GM23338 (cell line): Measurements from ENCODE around the gene SRCAP.

Experiments
- CREB1 ChIP-seq: fragments of 250-450 bp; sonication (Bioruptor Pico); IDR thresholded peaks from 2 replicates; pipeline ENCODE4 v1.5.0; 2020; ENCODE audit warnings: low read depth, mild to moderate bottlenecking, moderate library complexity
- EZH2 ChIP-seq: fragments of 200-600 bp; sonication (generic); IDR thresholded peaks from one replicate; pipeline ENCODE4 v1.8.0; 2017; ENCODE audit warnings: antibody characterized with exemption, mild to moderate bottlenecking, low read depth; ENCODE audit not compliant: unreplicated experiment
- EZH2phosphoT487 ChIP-seq: fragments of 200-600 bp; sonication (generic); IDR thresholded peaks from one replicate; pipeline ENCODE4 v1.8.1; 2018; ENCODE audit warnings: antibody characterized with exemption; ENCODE audit not compliant: unreplicated experiment
- NANOG ChIP-seq: IDR thresholded peaks from 2 replicates; pipeline ENCODE4 v1.6.1; 2016; ENCODE audit warnings: antibody characterized with exemption, borderline replicate concordance
- POLR2AphosphoS5 ChIP-seq: IDR thresholded peaks from 2 replicates; pipeline ENCODE4 v1.6.1; 2016; ENCODE audit warnings: antibody characterized with exemption, low read depth
- ZNF114 ChIP-seq: fragments of 250-450 bp; sonication (Bioruptor Pico); IDR thresholded peaks from 2 replicates; pipeline ENCODE4 v1.5.0; 2020; ENCODE audit warnings: mild to moderate bottlenecking, moderate library complexity
- TF ChIP-seq, protein P1 (sequence below), 2 experiments: fragments of 200-600 bp in 1 of 2; sonication (generic) in 1 of 2; conservative IDR thresholded peaks; 2 replicates each; pipeline versions ENCODE4 v1.5.1 to v1.6.1; 2016 to 2017; ENCODE audit warnings: antibody characterized with exemption in 2 of 2, low read depth in 2 of 2, mild to moderate bottlenecking in 2 of 2, moderate library complexity in 1 of 2

DNA sequence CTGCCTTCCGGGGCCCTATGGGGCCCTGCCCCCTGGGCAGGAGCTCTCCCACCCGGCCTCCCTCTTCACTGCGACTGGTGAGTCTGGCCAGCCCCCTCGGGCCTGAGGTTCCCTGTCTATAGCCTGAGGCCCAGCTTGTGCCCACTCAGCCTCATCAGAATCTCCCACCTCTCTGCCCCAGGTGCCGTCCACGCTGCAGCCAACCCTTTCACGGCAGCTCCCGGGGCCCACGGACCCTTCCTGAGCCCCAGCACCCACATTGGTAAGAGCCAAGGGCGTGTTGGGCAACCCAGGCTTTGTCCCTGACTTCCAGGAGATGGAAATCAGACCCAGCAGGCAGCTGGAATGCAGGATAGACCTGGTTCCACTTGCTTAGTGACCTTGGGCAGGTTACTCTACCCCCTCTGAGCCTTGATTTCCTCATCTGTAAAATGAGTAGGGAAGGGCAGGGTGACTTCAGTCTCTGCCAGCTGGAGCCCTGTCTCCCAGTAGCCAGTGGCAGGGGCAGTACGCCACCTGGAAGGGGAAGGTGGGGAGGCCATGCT is 31.5 kb upstream of the SRCAP start:
- TF ChIP-seq, protein P1, sequence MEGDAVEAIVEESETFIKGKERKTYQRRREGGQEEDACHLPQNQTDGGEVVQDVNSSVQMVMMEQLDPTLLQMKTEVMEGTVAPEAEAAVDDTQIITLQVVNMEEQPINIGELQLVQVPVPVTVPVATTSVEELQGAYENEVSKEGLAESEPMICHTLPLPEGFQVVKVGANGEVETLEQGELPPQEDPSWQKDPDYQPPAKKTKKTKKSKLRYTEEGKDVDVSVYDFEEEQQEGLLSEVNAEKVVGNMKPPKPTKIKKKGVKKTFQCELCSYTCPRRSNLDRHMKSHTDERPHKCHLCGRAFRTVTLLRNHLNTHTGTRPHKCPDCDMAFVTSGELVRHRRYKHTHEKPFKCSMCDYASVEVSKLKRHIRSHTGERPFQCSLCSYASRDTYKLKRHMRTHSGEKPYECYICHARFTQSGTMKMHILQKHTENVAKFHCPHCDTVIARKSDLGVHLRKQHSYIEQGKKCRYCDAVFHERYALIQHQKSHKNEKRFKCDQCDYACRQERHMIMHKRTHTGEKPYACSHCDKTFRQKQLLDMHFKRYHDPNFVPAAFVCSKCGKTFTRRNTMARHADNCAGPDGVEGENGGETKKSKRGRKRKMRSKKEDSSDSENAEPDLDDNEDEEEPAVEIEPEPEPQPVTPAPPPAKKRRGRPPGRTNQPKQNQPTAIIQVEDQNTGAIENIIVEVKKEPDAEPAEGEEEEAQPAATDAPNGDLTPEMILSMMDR (conservative IDR thresholded peaks at IDR 0.05; ENCODE audit: low read depth in 2 of 2): no peak
- TF ChIP-seq EZH2 (no peak), POLR2AphosphoS5 (no peak), EZH2phosphoT487 (no peak), CREB1 (no peak), NANOG (no peak), ZNF114 (CRISPR knock-in tag) (no peak)
